Measurements from ENCODE around the gene CACNB3. TPM values are rescaled to one million over a fixed set of nuclear protein-coding genes. Genes with fewer than 3 reads are reported as not detected.
A peak's percentile ranks its signal among the peaks of the same experiment; 100 is the strongest.

The CACNB3 gene
- total RNA-seq, 1 donor from 2014 or later = 25.0 TPM

- Mint-ChIP-seq H3K27me3 (ENCODE audit: insufficient read depth, low read depth) (peaks cover 2% of the 10 kb centered on the region), H3K4me1 (peaks cover 13% of the 10 kb centered on the region), H3K9me3 (no peaks in the 10 kb centered on the region), H3K36me3 (no peaks in the 10 kb centered on the region), H3K4me3 (no peak overlapping the region), H3K27ac (no peak overlapping the region)
- H2AFZ ChIP-seq (replicated peaks) = no peak overlapping the region
- no peak overlapping the region for H3K4me2 ChIP-seq
- no peak for DNase-seq (ENCODE audit: low spot score)
- no peak overlapping the region for H3K4me3 ChIP-seq
- no peaks in the 10 kb centered on the region for H4K20me1 ChIP-seq (ENCODE audit: low read depth)
- no peaks in the 10 kb centered on the region for H3K27me3 ChIP-seq
- no peaks in the 10 kb centered on the region for H3K9me3 ChIP-seq (ENCODE audit: low read depth)
- no peak overlapping the region for H3K9ac ChIP-seq
- H3K4me1 ChIP-seq = no peaks in the 10 kb centered on the region
- TF ChIP-seq EZH2 (IDR thresholded peaks at IDR 0.05) (no peak), CTCF (IDR thresholded peaks at IDR 0.05) (no peak), EZH2phosphoT487 (IDR thresholded peaks at IDR 0.05) (no peak)
- no peaks in the 10 kb centered on the region for H3F3A ChIP-seq (ENCODE audit: low read depth)
- no peaks in the 10 kb centered on the region for H3K79me2 ChIP-seq (ENCODE audit: low read depth)
- H3K36me3 ChIP-seq = no peaks in the 10 kb centered on the region
- no peak overlapping the region for H3K27ac ChIP-seq
Observed at GRCh38 chr12:48800457-48800856, 17.8 kb upstream of the CACNB3 start.

GRCh38 chr12:48800971-48801370, 17.3 kb upstream of the CACNB3 start:
- Histone ChIP-seq H3K4me1 (no peaks in the 10 kb centered on the region), H3K79me2 (ENCODE audit: low read depth) (no peaks in the 10 kb centered on the region), H3K4me3 (no peak overlapping the region), H3K9me3 (ENCODE audit: low read depth) (no peaks in the 10 kb centered on the region), H3K27ac (no peak overlapping the region), H3K36me3 (no peaks in the 10 kb centered on the region), H2AFZ (replicated peaks) (no peak overlapping the region), H3K27me3 (no peaks in the 10 kb centered on the region), H4K20me1 (ENCODE audit: low read depth) (no peaks in the 10 kb centered on the region), H3F3A (ENCODE audit: low read depth) (no peaks in the 10 kb centered on the region), H3K9ac (no peak overlapping the region), H3K4me2 (no peak overlapping the region)
- H3K4me3 Mint-ChIP-seq = no peak overlapping the region
- DNase-seq (ENCODE audit: low spot score) = no peak
- no peaks in the 10 kb centered on the region for H3K36me3 Mint-ChIP-seq
- no peaks in the 10 kb centered on the region for H3K9me3 Mint-ChIP-seq
- H3K27me3 Mint-ChIP-seq (ENCODE audit: insufficient read depth, low read depth) = peaks cover 2% of the 10 kb centered on the region
- H3K27ac Mint-ChIP-seq = peak overlapping the region; percentile 42
- no peak for TF ChIP-seq CTCF (IDR thresholded peaks at IDR 0.05)
- no peak for TF ChIP-seq EZH2 (IDR thresholded peaks at IDR 0.05)
- no peak for TF ChIP-seq EZH2phosphoT487 (IDR thresholded peaks at IDR 0.05)
- H3K4me1 Mint-ChIP-seq = peaks cover 9% of the 10 kb centered on the region

GRCh38 chr12:48803675-48804074, 14.6 kb upstream of the CACNB3 start:
- no peak overlapping the region for H3K9ac ChIP-seq
- H3K9me3 ChIP-seq (ENCODE audit: low read depth) = no peaks in the 10 kb centered on the region
- no peak overlapping the region for H3K27ac Mint-ChIP-seq
- TF ChIP-seq EZH2phosphoT487 (IDR thresholded peaks at IDR 0.05) (no peak), EZH2 (IDR thresholded peaks at IDR 0.05) (no peak), CTCF (IDR thresholded peaks at IDR 0.05) (no peak)
- no peak for DNase-seq (ENCODE audit: low spot score)
- no peak overlapping the region for H2AFZ ChIP-seq (replicated peaks)
- H4K20me1 ChIP-seq (ENCODE audit: low read depth) = no peaks in the 10 kb centered on the region
- H3K4me3 Mint-ChIP-seq = no peak overlapping the region
- no peaks in the 10 kb centered on the region for H3K36me3 ChIP-seq
- H3K4me1 ChIP-seq = no peaks in the 10 kb centered on the region
- no peaks in the 10 kb centered on the region for H3F3A ChIP-seq (ENCODE audit: low read depth)
- no peak overlapping the region for H3K4me2 ChIP-seq
- H3K79me2 ChIP-seq (ENCODE audit: low read depth) = no peaks in the 10 kb centered on the region
- H3K27ac ChIP-seq = no peak overlapping the region
- peaks cover 4% of the 10 kb centered on the region for H3K4me1 Mint-ChIP-seq
- H3K27me3 Mint-ChIP-seq (ENCODE audit: insufficient read depth, low read depth) = peaks cover 2% of the 10 kb centered on the region
- no peak overlapping the region for H3K4me3 ChIP-seq
- no peaks in the 10 kb centered on the region for H3K27me3 ChIP-seq
- no peaks in the 10 kb centered on the region for H3K36me3 Mint-ChIP-seq
- no peaks in the 10 kb centered on the region for H3K9me3 Mint-ChIP-seq

All from neural progenitor cell (in vitro differentiated cells).